ENCODE measurements around the gene METTL8.

DNA sequence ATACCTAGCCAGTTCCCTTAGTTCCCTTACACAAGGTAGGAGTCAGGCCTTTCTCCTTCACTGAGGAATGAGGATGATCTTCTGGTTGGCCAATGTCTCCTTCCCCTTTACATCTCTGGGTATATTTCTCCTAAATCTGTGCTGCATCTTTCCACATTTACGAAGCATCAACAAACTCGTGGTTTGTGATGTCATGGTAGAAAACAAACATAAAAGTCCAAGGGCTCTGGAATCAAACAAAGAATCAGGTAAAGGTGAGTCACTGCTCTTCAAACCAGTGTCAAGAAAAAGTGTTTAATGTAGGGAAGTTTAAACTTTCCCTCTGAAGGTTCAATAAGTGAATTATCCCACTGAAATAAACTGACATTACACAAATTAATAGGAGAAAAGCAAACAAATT lies 122.9 kb downstream of the METTL8 start:
- TF ChIP-seq REST (IDR thresholded peaks at IDR 0.05; ENCODE audit: low read depth), result no peak
- TF ChIP-seq POLR2A (IDR thresholded peaks at IDR 0.05; ENCODE audit: borderline replicate concordance, extremely low read depth, insufficient read depth, insufficient read length), result no peak
- no peak for TF ChIP-seq CTCF (IDR thresholded peaks at IDR 0.05 in 2 of 3, conservative IDR thresholded peaks at IDR 0.05 in 1 of 3; ENCODE audit: borderline replicate concordance in 1 of 3, insufficient read depth in 1 of 3, low read depth in 2 of 3, low read length in 2 of 3)
- TF ChIP-seq YY1 (IDR thresholded peaks at IDR 0.05; ENCODE audit: extremely low read depth, insufficient replicate concordance, low read depth, low read length), result no peak
- no peak for TF ChIP-seq EZH2 (IDR thresholded peaks at IDR 0.05)
- TF ChIP-seq ZNF274 (IDR thresholded peaks at IDR 0.05; ENCODE audit: low read depth, low read length), result no peak
- TF ChIP-seq RAD21 (IDR thresholded peaks at IDR 0.05; ENCODE audit: low read depth), result no peak
- no peak for TF ChIP-seq POLR2AphosphoS5 (IDR thresholded peaks at IDR 0.05; ENCODE audit: low read depth, low read length)
- no peak for TF ChIP-seq CEBPB (IDR thresholded peaks at IDR 0.05; ENCODE audit: low read depth)
- TF ChIP-seq, protein P1, sequence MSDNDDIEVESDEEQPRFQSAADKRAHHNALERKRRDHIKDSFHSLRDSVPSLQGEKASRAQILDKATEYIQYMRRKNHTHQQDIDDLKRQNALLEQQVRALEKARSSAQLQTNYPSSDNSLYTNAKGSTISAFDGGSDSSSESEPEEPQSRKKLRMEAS (IDR thresholded peaks at IDR 0.05), result no peak
- TF ChIP-seq JUND (IDR thresholded peaks at IDR 0.05), result no peak
- TF ChIP-seq EZH2phosphoT487 (IDR thresholded peaks at IDR 0.05; ENCODE audit: borderline replicate concordance), result no peak

All from HCT116 (cell line).